22Rv1 (cell line): ENCODE measurements around the gene FSIP1.

Experiments
- ZFX ChIP-seq: fragments of 450-650 bp; IDR thresholded peaks from 2 replicates; pipeline ENCODE4 v1.6.1; 2017; ENCODE audit warnings: antibody characterized with exemption, borderline replicate concordance
- TF ChIP-seq, protein P1 (sequence below): fragments of 450-650 bp; IDR thresholded peaks from 2 replicates; pipeline ENCODE4 v1.5.1; 2017; ENCODE audit warnings: mild to moderate bottlenecking

DNA sequence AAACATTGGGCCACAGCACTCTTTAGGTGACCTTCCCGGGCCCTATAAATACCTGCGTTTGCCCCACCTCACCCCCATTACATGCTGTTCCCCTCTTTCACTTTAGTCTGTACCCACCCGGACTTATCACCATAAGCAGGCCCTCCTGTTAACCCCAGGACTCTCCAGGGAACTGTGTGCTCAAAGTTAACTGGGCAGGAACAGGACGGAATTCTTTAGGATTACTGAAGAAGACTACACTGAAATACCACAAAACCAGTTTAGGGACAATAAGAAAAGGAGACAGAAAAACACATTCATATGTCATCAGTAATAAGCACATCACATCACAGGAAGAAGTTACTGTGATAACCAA is 45.5 kb downstream of the FSIP1 start:
- TF ChIP-seq, protein P1, sequence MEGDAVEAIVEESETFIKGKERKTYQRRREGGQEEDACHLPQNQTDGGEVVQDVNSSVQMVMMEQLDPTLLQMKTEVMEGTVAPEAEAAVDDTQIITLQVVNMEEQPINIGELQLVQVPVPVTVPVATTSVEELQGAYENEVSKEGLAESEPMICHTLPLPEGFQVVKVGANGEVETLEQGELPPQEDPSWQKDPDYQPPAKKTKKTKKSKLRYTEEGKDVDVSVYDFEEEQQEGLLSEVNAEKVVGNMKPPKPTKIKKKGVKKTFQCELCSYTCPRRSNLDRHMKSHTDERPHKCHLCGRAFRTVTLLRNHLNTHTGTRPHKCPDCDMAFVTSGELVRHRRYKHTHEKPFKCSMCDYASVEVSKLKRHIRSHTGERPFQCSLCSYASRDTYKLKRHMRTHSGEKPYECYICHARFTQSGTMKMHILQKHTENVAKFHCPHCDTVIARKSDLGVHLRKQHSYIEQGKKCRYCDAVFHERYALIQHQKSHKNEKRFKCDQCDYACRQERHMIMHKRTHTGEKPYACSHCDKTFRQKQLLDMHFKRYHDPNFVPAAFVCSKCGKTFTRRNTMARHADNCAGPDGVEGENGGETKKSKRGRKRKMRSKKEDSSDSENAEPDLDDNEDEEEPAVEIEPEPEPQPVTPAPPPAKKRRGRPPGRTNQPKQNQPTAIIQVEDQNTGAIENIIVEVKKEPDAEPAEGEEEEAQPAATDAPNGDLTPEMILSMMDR, result no peak
- no peak for TF ChIP-seq ZFX
